Suprapubic skin (tissue), 4 donors: ENCODE measurements around the gene SGCD.

Source experiments
- CTCF ChIP-seq, 2 donors: fragments of 200-600 bp in 1 of 2; fragments of 450-650 bp in 1 of 2; sonication (generic) in 1 of 2; IDR thresholded peaks; one replicate each; pipeline ENCODE4 v1.5.1; 2016 to 2019; ENCODE audit warnings: antibody characterized with exemption in 2 of 2, mild to moderate bottlenecking in 1 of 2, moderate library complexity in 1 of 2
- EP300 ChIP-seq: sonication (generic); formaldehyde crosslinking; IDR thresholded peaks from one replicate; pipeline ENCODE4 v1.6.1; 2017; ENCODE audit warnings: antibody characterized with exemption
- POLR2AphosphoS5 ChIP-seq, 3 donors: sonication (generic); formaldehyde crosslinking; IDR thresholded peaks; one replicate each; pipeline ENCODE4 v1.6.1; 2017; ENCODE audit warnings: antibody characterized with exemption in 3 of 3

- no peak for TF ChIP-seq CTCF (IDR thresholded peaks at IDR 0.05)
- no peak for TF ChIP-seq POLR2AphosphoS5 (IDR thresholded peaks at IDR 0.05)
- no peak for TF ChIP-seq EP300
These were observed 69.3 kb downstream of the SGCD start for GRCh38 chr5:156396063-156396829.
